GM12891 (cell line): Measurements from ENCODE around the gene ERLEC1.

Source experiments
- PAX5 ChIP-seq: IDR thresholded peaks from 2 replicates; pipeline ENCODE4 v1.6.1; 2011; ENCODE audit warnings: low read length, moderate library complexity, mild to moderate bottlenecking; ENCODE audit not compliant: insufficient read depth, severe bottlenecking
- POLR2A ChIP-seq: IDR thresholded peaks from 2 replicates; pipeline ENCODE4 v1.6.1; 2011; ENCODE audit warnings: low read depth, low read length, control low read depth
- POLR2AphosphoS5 ChIP-seq: IDR thresholded peaks from 2 replicates; pipeline ENCODE4 v1.6.1; 2011; ENCODE audit warnings: low read depth, low read length, control low read depth
- TAF1 ChIP-seq: IDR thresholded peaks from 2 replicates; pipeline ENCODE4 v1.6.1; 2011; ENCODE audit warnings: low read depth, low read length, control low read depth

DNA sequence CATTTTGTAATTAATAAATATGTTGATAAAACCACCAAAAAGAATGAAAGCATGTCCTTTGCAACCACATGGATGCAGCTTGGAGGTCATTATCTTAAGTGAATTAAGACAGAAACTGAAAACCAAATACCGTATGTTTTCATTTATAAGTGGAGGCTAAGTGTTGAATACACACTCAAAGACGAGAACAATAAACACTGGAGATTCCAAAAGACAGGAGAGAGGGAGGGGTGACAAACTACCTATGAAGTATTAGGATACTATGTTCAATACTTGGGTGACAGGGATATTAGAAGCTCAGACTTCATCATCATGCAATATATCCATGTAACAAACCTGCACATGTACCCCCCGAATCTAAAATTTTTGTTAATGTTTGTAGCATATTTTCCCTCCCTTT is 7.0 kb downstream of the ERLEC1 start:
- TF ChIP-seq POLR2A (no peak), TAF1 (no peak), POLR2AphosphoS5 (no peak), PAX5 (no peak)
